Heart left ventricle (tissue), 13 donors: ENCODE data around the gene IL3RA.

Experiments used
- CTCF ChIP-seq, 12 donors: fragments of 200-600 bp; sonication (generic) in 4 of 12; IDR thresholded peaks; one replicate each; pipeline versions ENCODE4 v1.5.0 to v1.8.0; 2018 to 2022; ENCODE audit warnings: antibody characterized with exemption in 12 of 12, mild to moderate bottlenecking in 5 of 12
- POLR2A ChIP-seq, 2 donors: fragments of 450-650 bp; IDR thresholded peaks; one replicate each; pipeline ENCODE4 v1.6.1; 2017; ENCODE audit warnings: antibody characterized with exemption in 2 of 2, mild to moderate bottlenecking in 2 of 2, moderate library complexity in 2 of 2
- donor health status: ischemic (EF 13 %, LVEDD 7.1; RV severe dilation, severe dysfunction).
- donor health status: DM: no; HTN: yes; CAD: no.
- donor health status: DM: no; HTN: no; CAD: no.
- donor health status: ischemic (EF 25% LVEDD 6.9; RV normal size, moderate dysfunction).
- donor health status: ischemic (EF 25% LVEDD 5.7; RV mildly dilated, moderate dysfunction).
- donor health status: ischemic (EF 35%, LVEDD 5.7; RV mildly dilated, moderate dysfunction).
- donor health status: nonischemic (EF 11% LVEDD 7.7; RV severe dilation, severe dysfunction).
- donor health status: DM: yes; HTN: yes; CAD: no.
- donor health status: PGD.
- donor health status: ischemic (EF 29% LVEDD 5.4; RV normal size, mild dysfunction).
- donor health status: nonischemic (EF 23%, LVEDD 6.1; RV moderate dilation, normal function).

DNA sequence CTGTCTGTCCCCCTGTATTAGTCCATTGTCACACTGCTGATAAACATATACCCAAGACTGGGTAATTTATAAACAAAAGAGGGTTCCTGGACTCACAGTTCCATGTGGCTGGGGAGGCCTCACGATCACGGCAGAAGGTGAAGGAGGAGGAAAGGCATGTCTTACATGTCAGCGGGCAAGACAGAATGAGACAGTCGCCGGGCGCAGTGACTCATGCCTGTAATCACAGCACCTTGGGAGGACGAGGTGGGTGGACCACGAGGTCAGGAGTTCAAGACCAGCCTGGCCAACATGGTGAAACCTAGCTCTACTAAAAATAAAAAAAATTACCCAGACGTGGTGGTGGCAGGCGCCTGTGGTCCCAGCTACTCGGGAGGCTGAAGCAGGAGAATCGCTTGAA lies 24.7 kb downstream of the IL3RA start:
- TF ChIP-seq CTCF (IDR thresholded peaks at IDR 0.05) (no peak), POLR2A (IDR thresholded peaks at IDR 0.05) (no peak)
